Stimulated activated CD4-positive, alpha-beta T cell treated with anti-CD3 and anti-CD28 coated beads, Interleukin-1b, Interleukin-23, amount 100 ng/mL, for 24 hours (primary cell): ENCODE data around the gene KDM2B.

Source experiments
- DNase-seq, 4 experiments: peaks; one replicate each; pipeline ENCODE4 v3.0.0-alpha.2; 2020; ENCODE audit warnings: low read depth in 4 of 4, low spot score in 1 of 4

The KDM2B gene

DNA sequence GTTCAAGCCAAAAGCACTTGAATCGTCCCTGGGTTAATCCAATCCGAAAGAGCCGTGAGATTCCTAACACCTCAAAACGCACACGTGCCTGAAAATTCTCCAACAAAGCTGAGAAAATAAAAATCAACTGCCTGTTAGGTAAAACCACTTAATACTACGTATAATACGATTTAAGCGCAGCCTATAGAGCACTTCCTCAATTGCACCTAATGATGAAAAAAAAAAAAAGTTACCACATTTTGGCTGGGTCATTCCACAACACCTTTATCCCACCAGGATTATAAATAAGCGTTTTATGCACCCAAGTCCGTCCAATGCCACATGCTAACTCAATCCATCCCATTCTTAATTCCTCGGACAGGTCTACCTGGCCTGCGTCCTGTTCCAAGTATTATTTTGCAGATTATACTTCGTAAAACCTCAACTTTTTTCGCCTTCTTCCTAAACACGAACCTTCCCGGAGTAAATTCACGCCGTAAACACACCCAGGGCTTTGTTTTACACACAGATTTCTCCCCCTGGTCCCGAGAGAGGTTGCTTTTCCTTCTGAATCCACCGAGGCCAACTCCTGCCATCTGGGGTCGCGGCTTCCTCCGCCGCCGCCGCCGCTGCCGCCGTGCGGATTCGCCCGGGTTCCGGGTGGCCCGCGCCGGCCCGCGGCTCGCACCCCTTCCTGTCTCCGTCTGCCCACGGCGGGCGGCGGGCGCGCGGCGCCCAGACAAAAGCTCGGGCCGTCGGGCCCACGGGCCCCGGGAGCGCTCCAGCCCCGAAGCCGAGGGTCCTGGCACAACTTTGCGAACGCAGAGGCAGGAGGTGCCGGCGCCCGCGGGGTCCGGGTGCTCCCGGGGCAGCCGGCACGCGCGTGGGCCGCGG lies 114.7 kb downstream of the KDM2B start:
- DNase-seq = peak in 1 of 4 experiments; percentile 15

DNA sequence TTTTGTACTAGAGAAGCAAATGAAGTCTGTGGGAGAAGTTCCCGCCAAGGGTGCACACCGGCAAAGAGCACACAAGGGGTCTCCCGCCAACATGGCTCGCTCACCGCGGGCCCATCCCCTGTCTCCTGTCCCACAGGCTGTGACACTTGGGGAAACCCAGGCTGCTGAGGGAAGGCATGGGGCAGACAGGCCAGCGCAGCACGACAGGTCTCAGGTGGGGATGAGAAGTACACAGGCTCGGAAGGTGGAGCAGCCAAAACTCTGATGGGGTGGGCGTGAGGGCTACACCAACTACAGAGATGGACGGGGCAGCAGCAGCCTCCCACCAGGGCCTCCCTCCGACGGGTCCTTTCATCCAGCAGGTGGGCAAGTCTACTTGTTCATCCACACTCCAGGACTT lies 116.5 kb downstream of the KDM2B start:
- no peak for DNase-seq

DNA sequence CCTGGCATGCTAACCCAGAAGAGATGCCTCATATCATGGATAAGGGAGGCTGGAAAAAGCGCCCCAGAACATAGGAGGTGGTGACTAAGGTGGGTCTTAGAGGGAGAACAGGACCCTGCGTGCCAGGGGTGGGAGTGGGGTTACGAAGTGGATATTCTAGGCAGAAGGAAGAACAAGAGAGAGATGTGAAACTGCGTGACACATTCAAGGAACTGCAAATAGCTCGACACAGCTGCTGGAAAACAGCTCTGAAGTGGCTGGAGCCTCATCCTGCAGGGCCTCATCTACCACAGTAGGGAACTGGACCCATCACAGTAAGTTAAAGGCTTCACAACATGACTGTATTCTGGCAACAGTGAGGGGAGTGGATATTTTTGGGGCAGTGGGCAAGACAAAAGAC lies 119.8 kb downstream of the KDM2B start:
- no peak for DNase-seq

GRCh38 chr12:121456551-121456950 lies 124.3 kb downstream of the KDM2B start:
- no peak for DNase-seq

DNA sequence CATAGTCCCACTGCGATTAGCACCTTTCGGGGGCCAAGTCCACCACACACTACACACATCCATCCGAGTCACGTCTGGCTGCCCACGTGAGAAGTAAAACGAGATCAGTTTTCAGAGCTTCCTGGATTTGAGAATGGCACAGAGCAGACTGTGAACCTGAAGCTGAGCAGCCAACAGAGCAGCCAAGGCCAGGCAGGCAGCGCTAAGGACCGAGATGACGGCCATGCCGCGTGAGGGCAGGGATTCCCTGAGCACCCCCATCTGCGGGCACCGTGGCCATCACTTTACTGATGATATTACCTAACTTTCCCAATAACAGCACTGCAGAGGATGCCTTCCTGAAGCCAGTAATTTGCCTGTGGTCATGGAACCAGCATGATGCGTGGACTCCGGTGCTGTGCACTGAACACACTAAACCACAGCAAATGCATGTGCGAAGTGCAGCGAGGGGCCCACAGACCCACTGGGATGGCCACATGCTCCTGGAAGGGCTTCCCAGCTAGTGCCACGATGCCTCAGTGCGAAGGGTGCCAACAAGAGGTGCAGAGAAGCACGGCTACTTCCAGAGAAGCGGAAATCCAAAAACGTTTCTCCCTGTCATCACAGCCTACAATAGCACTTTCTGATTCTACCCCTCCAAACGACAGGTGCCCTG lies 124.9 kb downstream of the KDM2B start:
- DNase-seq = no peak

DNA sequence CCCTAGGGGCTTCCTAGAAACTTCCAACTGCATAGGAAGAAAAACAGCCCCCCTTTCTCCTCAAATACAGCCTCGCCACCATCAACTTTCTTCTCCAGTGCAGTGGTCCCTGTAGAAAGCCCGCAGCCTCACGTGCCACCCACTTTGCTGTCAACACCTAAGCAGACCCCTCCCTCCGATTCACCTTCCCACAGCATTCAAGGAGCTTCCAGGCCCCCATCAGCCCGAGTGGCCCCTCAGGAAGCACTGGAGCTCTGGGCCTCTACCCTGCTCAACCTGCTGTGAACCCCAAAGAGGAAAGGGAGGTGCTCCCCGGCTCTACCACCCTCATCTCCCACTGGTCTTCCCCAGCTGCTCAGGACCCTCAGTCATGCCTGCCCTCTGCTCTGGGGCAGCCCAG lies 125.9 kb downstream of the KDM2B start:
- no peak for DNase-seq

DNA sequence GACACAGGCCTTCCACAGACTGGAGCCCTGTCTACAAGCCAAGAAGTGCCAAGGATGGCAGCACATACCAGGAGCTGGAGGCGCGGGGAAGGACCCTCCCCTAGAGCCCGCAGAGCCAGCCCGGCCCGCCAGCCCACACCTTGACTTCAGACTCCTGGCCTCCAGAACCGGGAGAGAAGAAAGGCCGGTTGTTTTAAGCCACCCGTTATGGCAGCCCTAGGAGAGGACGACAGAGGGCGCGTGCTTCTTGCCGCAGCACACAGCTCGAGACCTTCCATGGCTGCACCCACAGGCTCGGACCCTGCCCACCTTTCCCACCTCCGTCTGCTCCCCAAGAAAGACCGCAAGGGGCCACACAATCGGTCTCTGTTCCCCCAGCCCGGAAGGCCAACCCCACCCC lies 127.2 kb downstream of the KDM2B start:
- DNase-seq = no peak

- no peak for DNase-seq
These were observed 127.8 kb downstream of the KDM2B start for GRCh38 chr12:121452985-121453360.

DNA sequence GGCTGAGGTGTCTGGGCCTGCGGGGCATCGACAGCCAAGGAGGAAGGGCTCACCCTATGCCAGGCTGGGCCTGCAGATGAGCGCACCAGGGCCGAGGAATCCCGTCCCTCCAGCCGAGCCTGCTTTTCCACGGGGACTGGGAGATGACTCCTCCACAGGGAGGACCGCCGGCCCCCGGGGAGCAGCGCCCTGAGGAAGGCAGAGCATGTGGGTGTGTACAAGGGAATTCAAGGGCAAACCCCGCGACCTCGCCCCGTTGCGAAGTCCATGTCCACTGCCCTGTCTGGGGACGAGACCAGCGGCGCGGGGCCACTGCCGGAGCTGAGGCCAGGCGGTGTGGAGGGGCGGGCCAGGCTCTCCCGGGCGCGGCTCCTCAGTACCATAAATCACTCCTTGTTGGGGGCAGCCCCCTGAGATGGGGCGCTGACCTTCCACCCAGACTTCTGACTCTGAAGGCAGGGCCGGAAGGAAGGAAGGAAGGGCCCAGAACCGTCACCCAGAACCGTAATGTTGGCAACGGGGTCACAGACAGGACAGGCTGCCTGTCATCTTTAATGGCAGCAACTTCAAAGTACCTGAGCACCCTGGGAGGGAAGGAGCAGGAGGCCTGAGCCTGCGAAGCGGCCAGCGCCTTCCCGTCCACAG lies 128.4 kb downstream of the KDM2B start:
- no peak for DNase-seq

GRCh38 chr12:121451961-121452339 lies 128.9 kb downstream of the KDM2B start:
- DNase-seq = no peak

- no peak for DNase-seq
These were observed 132.0 kb downstream of the KDM2B start for GRCh38 chr12:121448771-121449315.

DNA sequence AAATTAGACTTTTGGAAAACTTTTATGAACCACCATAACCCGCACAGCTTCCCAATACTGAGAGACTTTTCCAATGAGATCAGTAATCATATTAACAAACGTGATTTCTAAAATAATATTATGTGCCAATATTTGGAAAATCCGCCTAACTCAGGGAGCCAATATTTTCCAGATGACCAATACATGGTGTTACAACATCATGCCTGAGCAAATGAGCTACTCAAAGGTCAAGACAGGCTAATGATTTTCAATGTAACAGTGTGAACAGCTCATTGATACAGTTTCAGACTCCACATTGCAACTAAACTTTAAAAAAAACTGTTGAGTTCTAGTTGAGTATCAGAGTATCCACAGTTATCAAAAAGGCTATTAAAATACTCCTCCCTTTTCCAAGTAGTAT lies 134.1 kb downstream of the KDM2B start:
- no peak for DNase-seq

DNA sequence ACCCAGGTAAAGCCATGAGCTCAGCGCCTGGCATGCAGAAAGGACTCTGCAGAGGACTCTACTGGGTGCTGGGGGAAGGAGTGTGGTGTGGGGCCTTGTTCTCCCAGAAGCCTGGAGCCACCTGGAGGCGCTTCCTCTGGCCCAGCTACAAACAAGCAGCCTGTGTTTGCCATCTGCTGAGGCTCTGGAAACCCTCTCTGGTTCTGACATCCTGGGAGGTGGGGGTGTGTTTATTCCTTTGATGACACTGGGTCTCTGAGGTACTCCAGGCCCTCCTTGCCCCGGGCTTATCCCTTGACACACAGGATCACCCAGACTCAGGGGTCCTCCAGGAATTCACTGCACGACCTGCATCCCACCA lies 136.0 kb downstream of the KDM2B start:
- no peak for DNase-seq

GRCh38 chr12:121443911-121444841 lies 136.6 kb downstream of the KDM2B start:
- no peak for DNase-seq

DNA sequence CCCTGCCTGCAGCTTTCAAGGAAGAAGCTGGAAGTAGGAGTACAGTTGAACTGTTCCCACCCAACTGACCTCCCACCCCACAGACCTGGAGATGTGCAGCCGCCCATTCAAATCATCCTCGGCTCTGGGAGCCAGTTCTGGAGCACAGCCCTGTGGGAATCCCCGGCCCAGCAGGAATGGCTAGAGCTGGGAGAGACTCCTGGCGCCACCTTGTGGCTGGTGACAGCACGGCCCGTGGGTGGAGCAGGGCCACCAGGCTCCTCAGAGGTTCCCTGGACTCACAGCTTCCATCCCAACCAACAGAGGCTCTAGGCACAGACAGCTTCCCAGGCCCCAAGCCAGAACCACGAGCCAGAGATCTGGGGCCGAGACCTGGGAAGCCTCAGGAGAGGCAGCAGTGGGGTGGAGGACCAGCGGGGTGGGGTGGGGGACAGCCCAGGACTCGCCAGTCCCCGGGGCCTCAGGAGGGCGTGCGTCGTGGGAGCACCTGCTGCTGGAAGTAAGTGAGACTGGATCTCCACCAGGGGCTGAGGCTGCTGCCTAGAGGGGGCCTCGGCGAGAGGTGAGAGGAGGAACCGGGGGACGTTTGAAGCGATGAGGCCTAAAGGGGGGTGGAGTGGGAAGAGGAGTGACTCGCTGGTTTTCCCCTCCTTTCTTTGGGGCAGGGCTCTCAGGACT lies 137.5 kb downstream of the KDM2B start:
- DNase-seq = peak; percentile 42 to 55 (median 54)

GRCh38 chr12:121442028-121442948 lies 138.5 kb downstream of the KDM2B start:
- DNase-seq = no peak

DNA sequence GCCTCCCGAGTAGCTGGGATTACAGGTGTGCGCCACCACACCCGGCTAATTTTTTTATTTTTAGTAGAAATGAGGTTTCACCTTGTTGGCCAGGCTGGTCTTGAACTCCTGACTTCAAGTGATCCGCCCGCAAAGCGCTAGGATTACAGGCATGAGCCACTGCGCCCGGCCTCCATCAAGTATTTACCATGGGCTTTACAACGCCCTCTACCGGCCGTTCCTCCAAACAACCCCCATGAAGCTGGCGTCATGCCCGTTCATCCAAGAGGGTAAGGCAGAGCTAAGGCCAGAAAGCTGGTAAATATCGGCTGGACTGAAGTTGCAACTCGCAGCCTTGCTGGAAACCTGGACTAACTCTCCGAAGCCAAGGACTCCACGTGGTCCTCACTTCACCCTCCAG lies 139.3 kb downstream of the KDM2B start:
- no peak for DNase-seq

GRCh38 chr12:121440768-121441167 lies 140.1 kb downstream of the KDM2B start:
- no peak for DNase-seq

DNA sequence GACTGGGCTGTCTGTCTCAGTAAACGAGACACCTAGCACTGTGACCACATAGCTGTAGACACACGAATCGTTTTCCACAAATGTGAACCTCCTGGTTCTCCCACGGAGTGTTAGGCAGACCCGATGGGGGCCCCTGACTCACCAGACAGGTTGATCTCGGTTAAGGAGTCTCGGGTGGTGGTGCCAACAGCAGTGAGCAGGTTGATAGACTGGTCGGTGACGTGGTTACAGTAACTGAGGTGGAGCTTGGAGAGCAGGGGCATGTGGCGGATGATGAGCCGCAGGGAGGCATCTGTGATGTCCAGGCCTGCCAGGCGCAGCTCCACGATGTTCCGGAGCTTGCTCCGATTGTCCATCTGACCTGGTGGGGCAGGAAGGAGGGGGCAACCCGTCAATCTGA lies 141.1 kb downstream of the KDM2B start:
- no peak for DNase-seq
